IPS-18c (cell line): ENCODE data around the gene MAN1C1.
A peak's percentile ranks its signal among the peaks of the same experiment; 100 is the strongest.

Experiments
- H3K4me3 ChIP-seq: 2 replicates; pipeline ENCODE4 v1.7.0; 2013; ENCODE audit warnings: low read depth, mild to moderate bottlenecking, low read length, moderate library complexity; ENCODE audit not compliant: insufficient read depth
- H3K9me3 ChIP-seq: one replicate; pipeline ENCODE4 v1.6.1; 2013; ENCODE audit warnings: mild to moderate bottlenecking, low read length, moderate library complexity; ENCODE audit not compliant: control insufficient read depth, insufficient read depth

Gene MAN1C1

DNA sequence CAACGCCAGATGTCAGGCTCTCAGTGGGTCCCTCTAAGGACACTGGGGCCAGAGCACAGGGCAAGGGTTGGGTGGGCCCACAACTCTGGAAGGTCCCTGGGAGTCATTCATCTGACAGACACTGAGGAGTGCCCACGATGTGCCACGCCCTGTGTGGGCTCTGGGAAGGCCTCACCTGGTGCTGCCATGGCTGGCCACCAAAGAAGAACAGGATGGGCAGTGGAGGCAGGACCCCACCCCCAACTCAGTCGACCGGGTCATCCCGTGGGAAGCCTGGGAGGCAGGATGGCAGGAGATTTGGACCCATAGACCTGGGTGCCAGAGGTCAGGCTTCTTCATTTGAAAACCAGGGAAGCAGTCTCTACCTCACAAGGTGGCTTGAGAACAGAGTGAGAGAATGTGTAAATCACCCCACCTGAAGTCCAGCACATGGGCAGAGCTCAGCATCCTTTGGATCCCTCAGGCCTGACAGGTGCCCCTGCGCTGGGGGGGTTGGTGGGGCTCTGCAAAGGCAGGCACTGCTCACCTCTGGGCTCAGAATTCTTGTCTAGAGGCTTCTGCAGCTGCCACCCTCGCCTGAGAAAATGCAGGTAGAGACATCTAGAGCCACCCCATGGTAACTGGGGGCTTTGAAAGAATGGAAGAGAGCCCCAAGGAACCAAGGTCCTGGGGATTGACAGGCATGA is 182.2 kb downstream of the MAN1C1 start:
- H3K9me3 ChIP-seq = no peaks in the 10 kb centered on the region

DNA sequence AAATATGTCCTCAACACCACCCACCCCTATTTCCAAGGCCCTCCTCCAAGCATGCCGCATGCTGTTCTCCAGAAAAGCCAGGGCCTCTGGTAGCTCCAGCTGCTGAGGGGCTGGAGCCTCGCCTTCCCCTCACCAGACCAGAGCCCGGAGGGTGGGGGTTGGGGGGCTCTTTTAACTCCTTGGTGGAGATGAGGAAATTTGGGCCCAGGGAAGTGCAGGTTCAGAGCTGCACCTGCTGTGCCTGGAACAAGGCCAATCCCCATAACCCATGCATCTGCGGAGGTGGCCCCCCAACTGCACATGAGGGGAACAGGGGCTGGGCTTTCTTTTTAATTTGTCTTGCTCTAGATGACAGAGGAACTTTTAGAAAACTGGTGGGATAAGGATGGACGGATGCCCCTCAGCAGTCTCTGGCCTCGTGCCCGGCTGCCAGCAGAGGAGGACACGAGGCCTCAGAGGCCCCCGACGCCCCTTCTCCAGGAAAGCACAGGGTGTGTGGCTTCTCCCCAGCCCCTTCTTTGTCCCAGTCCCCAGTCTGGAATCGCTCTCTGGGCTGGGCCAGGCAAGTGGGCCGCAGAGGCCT is 182.9 kb downstream of the MAN1C1 start:
- H3K9me3 ChIP-seq = no peaks in the 10 kb centered on the region
- H3K4me3 ChIP-seq = peak overlapping the region; percentile 41; the same call in 1 of the 2 replicates

More for the DNA sequence above, 182.2 kb downstream of the MAN1C1 start:
- H3K4me3 ChIP-seq = no peak overlapping the region

DNA sequence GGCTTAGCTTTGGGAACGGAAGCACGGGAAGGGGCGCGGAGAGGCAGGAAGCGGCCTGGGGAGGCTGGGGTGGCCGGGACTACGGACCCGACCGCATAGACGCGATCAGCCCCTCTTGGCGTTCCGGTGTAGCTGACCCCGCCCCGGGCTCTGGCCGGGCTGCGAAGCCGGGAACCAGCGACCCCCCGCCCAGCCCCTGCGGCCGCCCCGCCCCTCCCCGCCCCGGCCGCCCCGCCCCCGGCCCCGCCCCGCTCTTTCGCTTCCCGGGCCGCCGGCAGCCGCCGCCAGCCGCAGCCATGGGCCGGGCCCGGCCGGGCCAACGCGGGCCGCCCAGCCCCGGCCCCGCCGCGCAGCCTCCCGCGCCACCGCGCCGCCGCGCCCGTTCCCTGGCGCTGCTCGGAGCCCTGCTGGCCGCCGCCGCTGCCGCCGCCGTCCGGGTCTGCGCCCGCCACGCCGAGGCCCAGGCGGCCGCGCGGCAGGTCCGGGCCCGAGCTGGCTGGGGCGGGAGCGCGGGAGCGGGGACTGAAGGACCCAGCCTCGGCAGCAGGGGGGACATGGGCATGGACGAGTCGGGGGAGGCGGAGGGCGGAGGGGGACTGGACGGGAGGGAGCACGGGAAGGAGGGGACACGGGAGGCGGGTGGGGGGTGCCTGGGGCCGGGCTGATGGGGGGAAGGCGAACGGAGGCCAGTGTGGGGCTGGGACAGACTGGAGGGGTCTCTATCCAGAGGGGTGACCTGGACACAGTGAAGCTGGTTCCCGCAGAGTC is 183.5 kb downstream of the MAN1C1 start, which contains the start of gene SELENON:
Gene SELENON, plus strand, starts transcription at position 259 of the 768 bp plus-strand sequence. Its CDS starts 38 bp downstream, at position 297.
- Histone ChIP-seq H3K9me3 (no peaks in the 10 kb centered on the region), H3K4me3 (peak within 1 kb of the TSS; percentile 69)

DNA sequence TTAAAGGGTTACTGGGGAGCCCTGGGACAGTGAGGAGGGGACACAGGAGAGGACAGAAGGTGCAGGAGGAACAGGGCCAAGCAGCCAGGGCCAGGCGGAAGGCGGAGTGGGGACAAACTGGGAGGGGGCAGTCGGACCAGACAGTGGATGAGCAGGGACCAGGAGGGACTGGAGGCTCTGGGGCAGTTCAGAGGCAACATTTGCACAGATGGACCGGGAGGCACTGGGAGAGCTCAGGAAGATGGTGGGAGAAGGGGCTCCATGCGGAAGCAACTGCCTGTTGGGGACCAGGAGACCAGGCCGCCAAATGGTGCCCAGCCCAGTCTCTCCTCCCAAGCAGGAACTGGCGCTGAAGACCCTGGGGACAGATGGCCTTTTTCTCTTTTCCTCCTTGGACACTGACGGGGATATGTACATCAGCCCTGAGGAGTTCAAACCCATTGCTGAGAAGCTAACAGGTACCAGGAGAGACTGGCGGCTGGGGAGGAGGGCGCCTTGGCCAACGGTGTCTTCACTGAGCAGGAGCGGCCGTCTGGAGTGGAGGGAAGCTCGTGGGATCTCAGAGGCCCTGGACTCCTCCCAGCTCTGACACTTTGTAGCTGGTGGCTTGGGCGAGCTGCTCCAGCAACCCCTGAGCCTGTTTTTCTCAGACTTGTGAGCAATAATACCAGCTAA is 184.2 kb downstream of the MAN1C1 start:
- Histone ChIP-seq H3K9me3 (no peaks in the 10 kb centered on the region), H3K4me3 (peak overlapping the region; percentile 69)

DNA sequence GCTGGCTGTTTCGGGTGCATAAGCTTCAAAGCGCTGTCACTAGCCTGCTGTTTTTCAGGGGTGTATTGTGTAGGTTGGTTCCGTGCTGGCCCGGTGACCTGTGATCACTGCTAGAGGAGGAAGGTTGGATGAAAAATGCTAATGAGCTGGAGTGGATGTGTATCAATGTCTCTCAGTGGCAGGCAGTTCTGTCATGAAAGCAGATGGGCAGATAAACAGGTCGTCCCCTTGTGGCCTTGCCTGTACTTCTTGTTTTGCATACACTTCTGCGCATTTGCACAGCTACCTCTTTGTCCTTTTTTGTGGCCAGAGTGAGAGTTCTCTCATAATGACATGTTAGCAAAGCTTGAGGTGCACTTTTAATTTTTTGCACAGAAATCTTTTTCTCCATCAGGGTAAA is 186.3 kb downstream of the MAN1C1 start:
- Histone ChIP-seq H3K9me3 (no peaks in the 10 kb centered on the region), H3K4me3 (no peak overlapping the region)

DNA sequence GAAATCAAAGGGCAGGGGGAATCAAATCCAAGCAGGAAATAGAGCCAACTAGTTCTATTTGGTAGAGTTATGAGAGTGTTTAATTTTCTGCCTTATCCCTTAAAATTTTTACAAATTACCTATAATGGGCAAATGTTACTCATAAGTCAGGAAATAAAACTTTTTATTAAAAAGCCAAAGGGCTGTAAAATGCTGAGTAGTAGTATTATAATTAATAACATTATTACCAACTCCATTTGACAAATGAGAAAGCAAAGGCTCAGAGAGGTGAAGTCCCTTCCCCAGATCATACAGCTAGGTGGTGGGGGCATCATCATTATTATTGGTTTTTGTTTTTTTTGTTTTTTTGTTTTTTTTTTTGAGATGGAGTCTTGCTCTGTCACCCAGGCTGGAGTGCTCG is 186.8 kb downstream of the MAN1C1 start:
- no peak overlapping the region for H3K4me3 ChIP-seq
- H3K9me3 ChIP-seq = no peaks in the 10 kb centered on the region

DNA sequence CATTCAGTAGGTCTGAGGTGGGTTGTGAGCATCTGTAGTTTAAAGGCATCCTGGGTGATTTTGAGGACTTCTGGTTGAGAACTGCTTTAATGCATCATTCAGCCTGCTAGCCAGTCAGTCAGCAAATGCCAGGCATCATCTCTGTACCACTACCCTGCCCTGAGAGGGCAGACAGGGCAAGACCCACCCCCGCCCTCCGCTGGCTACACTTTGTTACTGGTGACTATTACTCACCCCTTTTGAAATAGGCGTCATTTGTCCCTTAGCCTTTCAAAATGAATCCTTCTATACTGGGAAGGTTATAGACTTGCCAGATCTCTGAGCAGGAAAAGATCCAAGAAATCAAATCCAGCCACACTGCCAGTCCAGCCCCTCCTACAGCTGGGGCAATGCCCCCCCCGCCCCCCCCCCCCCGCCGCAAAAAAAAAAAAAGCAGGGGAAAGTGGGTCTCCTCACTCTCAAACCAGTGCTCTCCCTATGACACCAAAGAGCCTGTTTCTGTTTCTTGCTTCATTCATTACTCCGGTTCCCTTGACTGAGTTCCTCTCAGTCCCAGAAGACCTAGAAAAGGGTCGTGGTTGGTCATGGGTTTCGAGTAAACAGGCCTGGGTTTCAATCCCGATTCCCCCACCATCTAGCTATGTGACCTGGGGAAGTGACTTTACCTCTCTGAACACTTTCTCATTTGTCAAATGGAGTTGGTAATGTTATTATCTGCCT is 187.8 kb downstream of the MAN1C1 start:
- Histone ChIP-seq H3K4me3 (no peak overlapping the region), H3K9me3 (no peaks in the 10 kb centered on the region)

DNA sequence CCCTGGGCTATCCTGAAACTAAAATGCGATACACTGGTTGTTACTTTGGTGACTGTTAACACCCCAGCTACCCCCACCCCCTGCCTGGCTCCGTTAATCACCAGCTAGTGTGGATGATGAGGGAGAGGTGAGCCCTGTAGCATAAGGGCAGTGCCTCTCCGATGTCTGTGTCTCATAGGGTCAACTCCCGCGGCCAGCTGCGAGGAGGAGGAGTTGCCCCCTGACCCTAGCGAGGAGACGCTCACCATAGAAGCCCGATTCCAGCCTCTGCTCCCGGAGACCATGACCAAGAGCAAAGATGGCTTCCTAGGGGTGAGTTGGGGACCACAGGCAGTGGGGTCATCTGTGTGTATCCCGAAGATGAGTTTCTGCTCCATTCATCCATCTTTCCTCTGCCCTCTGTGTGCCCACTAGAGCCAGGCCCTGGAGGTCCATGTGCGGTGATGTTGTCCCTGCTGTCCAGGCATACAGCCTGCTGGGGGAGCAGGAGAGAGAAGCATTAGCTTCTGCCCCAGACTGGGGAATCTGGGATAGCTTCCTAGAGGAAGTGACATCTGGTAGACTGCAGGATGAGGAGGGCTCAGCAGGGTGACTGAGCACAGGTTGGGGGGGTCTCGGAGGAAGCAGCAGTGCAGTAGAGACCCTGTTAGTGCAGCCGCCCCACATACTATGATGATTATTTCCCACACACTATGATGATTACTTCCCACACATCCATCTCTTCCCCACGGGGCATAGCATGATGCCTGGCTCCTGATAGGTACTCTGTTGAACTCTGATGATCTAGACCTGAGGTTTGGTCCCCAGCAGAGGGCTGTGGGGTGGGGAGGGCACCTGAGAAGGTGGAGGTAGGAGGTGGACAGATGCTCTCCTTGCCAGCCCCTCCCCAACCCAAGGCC is 188.6 kb downstream of the MAN1C1 start:
- H3K4me3 ChIP-seq = no peak overlapping the region
- no peaks in the 10 kb centered on the region for H3K9me3 ChIP-seq

DNA sequence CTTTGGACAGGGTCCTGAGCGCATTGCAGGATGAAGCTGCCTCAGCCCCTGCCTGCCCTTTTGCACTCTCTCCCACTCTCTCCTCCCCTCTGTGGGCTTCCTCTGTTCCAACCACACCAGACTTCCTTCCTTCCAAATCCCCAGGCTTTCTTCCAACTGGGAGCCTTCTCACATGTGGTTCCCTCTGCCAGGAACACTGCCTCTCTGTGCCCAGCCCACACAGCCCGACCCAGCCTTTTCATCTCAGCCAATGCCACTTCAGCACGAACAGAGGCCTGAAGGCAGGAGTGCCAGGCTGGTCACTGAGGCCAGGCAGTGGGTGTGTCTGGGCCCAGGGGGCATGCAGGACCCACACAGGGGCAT is 189.3 kb downstream of the MAN1C1 start:
- Histone ChIP-seq H3K9me3 (no peaks in the 10 kb centered on the region), H3K4me3 (no peak overlapping the region)

DNA sequence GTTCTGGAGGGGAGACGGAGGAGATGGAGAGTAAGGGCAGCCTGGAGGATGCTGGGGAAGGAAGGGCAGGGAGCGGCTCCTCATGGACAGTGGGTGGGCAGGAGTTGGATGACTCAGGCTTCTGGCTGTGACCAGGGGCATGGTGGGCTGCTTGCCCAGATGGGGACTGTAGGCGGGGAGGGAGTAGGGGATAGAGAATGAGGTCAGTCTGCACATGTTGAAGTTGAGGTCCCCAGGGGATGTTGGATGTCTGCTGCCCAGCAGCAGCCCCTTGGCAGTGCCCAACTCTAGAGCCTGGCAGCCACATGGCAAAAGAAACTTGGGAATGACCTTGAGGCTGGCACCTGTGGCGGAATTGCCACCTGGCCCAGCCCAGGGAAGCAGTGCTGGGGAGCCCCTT is 189.8 kb downstream of the MAN1C1 start:
- no peaks in the 10 kb centered on the region for H3K9me3 ChIP-seq
- no peak overlapping the region for H3K4me3 ChIP-seq

DNA sequence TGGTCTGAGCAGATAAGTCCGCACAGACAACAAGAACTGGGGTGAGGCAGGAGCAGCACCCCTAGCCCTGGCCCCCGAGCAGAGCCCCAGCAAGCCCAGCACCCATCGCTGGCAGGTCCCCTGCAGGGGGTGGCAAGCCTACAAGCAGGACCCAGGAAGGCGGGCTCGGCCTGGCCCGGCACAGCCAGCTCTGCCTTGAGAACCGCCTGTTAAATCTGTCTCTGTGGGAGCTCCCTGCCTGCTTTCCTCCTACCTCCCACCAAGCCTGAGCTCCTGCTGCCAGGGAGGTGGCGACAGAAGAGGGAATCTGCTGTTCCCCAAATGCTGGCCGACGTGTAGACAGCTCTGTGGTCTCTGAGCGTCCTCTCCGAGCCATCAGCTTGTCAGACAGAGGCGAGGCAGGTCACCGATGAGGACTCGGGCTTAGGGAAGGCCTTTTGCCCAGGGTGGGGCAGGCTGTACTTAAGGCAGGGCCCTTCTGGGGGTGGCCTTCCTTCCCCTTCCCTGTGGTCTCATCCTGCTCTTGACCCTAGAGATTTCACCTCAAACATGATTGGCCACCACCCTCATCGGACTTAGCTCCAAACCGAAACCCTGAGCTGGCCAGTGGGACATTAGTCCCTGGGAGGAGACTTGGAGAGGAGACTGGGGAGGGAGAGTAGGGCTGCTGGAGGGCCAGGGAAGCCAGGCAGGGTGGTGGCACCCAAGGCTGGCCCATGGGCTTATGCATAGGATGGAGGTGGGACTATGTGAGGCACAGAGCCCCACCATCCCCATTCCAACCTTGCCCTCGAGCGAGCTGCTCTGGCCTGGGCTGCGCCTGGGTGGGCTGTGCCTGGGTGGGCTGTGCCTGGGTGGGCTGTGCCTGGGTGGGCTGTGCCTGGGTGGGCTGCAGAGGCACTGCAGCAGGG is 191.1 kb downstream of the MAN1C1 start:
- Histone ChIP-seq H3K9me3 (no peaks in the 10 kb centered on the region), H3K4me3 (no peak overlapping the region)

DNA sequence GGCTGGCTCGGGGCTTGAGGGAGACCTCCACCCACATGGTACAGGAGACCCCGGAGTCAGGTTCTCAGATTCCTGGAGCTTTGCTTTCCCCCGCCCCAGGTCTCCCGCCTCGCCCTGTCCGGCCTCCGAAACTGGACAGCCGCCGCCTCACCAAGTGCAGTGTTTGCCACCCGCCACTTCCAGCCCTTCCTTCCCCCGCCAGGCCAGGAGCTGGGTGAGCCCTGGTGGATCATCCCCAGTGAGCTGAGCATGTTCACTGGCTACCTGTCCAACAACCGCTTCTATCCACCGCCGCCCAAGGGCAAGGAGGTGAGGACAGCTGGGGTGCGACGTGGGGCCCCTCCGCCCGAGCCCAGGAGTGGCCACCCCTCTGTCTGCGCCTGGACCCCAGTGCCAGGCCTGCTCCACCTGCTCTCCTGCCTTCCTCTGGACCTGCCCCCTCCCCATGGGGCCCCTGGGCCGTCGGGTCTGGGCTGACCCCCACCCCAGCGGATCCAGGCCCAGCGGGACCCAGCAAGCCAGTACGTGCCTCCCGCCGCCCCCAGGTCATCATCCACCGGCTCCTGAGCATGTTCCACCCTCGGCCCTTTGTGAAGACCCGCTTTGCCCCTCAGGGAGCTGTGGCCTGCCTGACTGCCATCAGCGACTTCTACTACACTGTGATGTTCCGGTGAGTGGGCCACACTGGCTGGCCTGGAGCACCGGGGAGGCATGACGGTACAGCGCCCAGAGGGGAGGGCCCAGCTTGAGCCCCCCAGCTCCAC is 192.1 kb downstream of the MAN1C1 start:
- Histone ChIP-seq H3K9me3 (no peaks in the 10 kb centered on the region), H3K4me3 (no peak overlapping the region)

DNA sequence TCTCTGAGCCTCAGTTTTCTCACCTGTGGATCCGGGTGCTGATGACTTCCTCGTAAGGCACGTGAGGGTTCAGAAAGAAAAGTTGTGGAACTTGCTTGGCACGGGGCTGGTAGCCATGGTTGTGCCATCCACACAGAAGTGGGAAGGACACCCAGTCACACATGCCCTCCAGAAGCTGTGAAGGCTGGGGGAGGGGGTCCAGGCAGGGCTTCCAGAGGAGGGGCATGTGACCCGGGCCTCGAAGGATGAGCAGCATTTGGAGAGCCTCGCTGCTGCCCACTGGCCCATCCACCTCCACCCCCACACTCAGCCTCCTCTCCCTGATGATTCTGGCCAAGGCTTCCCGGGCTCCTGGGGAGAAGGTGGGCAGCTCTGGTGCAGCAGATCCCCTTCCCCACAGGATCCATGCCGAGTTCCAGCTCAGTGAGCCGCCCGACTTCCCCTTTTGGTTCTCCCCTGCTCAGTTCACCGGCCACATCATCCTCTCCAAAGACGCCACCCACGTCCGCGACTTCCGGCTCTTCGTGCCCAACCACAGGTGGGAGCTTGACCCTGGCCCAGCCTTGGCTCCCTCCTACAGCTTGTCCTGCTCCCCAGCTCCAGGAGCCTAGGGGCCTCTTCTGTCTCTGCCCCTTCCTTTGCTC is 192.8 kb downstream of the MAN1C1 start:
- no peak overlapping the region for H3K4me3 ChIP-seq
- H3K9me3 ChIP-seq = no peaks in the 10 kb centered on the region

DNA sequence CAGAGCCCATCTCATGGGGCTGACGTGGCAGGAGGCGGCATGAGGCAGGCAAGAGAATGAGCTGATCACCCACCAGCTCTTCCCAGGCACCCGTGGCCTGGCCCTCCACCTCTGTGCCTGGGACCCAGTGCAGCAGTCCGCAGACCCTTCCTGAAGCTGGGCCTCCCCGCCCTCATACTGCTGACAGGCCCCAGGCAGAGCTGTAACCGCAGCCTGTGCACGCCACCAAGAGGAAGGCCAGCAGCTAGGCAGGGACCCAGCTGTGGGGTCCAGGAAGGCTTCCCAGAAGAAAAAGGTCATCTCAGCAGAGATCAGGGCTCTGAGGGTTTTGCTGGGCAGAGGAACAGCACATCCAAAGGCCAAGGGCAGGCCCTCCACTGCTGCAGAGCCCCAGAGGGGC is 193.3 kb downstream of the MAN1C1 start:
- Histone ChIP-seq H3K4me3 (no peak overlapping the region), H3K9me3 (no peaks in the 10 kb centered on the region)
